Stimulated activated CD4-positive, alpha-beta T cell treated with anti-CD3 and anti-CD28 coated beads, Interleukin-4, amount 100 ng/mL, for 1 hour (primary cell): Measurements from ENCODE around the gene PDAP1.
A peak's percentile ranks its signal among the peaks of the same experiment; 100 is the strongest.
"Not testable (repeated sequence)": the region's sequence is repeated elsewhere in the genome, so short reads cannot be mapped to it uniquely, and the experiment has no call there.

Source experiments
- DNase-seq: peaks from one replicate; pipeline ENCODE4 v3.0.0-alpha.2; 2020

Gene PDAP1

DNA sequence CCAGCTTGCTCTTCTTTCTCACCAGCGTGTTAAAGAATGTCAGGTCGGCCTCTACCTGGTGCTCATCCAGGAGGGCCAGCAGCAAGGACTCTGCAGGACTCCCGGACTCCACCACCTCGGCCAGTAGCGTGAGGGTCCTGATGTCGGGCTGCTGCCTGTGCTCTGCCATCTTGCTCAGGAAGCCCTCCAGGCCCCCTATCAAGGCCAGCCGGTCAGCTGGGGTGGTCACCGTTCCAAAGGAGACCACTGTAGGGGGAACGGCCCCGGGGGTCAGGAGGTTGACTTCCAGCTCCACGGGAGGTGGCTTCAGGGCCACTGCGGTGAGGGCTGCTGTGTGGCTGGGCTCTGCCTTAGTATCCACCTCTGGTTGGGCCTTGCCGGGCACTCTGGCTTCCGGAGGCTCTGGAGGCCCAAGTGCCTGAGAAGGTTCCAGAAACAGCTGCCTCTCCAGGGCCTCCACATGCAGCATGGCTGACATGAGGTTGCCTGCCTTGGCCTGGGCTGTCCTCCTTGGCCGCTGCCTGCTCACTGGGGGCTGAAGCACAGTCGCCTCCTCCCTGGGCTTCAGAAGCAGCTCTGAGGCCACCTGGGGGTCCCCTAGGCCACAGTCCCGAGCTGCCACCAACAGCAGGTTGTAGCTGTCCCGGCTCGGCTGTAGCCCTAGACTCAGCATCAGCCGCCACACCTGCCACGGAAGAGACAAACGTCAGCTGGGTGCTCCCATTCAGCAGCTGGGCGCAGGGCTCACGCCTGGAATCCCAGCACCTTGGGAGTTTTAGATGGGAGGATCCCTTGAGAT, 16.7 kb upstream of the PDAP1 start:
- DNase-seq: no peak

DNA sequence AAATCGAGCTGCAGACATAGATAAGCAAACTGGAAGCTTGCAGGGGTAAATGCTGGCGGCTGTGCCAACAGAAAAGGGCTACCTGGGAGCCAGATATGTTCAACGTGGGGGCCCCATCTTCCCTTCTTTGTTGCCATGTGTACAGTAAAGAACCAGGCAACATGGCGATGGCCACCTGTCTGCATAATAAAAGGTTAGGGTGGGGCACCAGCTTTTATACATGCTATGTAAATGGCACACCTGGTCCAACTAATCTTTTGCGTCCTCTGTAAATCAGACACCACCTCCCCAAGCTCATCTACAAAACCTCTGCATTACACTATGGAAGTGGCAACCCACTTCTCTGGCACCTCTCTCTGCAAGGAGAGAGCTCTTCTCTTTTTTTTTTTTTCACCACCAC, 14.2 kb upstream of the PDAP1 start:
- DNase-seq: no peak

DNA sequence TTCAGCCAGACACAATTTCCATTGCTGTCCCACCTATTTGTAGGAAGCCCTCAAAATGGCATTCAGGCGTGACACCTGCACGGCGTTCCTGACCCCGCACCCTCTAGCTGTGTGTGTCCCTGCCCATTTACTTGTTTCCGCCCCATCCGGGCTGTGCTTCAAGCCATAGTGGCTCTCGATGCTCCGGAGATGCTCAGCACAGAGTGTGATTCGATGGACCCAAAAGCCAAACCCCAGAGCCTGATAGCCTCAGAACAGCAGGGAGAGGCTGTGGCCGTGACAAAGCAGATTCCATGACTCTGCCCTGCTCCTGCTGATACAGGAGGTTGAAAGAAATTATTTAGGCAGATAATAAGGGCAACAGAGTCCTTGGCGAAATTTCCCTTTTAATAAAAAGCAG, 13.8 kb upstream of the PDAP1 start:
- no peak for DNase-seq

DNA sequence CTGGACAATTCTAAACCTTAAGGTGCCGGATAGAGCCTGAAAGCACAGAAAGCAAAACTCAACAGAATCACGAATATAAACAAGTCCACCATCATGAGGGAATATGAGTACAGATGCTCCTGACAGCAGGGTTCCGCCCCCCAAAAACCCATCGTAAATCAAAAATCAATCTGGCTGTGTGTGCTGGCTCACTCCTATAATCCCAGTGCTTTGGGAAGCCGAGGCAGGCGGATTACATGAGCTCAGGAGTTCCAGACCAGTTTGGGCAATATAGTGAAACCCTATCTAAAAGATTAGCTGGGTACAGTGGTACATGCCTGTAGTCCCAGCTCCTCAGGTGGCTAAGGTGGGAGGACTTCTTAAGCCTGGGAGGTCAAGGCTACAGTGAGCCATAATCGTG, 12.6 kb upstream of the PDAP1 start:
- DNase-seq: no peak

DNA sequence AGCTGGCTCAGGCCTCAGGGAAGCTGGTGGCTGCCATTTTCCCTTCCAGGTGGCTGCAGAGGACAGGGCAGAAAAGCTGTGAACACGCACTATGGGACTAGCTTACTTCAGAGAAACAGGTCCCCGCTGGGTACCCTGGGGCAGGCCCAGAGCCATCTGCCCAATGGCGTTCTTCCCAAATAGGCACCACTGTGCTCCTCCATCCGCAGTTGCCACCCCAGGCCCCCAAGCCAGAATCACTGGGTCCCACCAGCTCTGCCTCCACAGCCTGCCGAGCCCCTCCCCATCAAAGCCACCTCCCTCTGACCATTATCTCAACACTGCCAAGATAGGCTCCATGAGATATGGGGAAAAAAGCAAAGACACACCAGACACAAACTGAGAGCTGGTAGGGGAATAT, 11.8 kb upstream of the PDAP1 start:
- DNase-seq: no peak

DNA sequence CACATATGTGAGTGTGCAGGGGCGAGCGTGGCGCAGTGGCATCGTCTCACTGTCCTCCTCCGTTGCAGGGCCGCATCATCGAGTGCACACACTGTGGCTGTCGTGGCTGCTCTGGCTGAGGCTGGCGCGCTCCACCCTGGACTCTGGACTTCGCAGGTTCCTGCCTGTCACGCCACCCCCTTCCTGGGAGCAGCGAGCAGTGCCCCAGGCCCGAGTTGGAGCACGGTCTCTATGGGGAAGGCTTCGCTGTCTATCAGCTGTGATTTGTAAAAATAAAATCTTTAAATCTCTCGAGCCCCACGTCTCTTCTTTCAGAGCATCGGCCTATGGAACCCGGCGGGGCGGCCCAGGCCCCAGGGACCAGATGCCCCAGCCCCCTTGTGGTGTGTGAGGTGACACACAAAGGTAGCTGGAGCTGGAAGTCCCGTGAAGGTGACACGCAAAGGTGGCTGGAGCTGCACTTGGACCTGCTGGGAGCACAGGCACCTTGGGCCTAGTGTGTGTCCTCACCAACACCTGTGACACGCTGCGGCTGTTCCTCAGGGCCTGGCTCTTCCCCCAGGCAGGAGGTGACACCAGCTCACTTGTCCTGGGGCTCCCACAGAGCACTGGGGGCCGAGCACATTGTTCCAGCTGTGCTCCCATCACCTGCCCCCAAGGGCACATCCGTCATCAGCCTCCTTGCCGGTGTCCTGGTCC, 11.1 kb upstream of the PDAP1 start:
- DNase-seq: no peak

DNA sequence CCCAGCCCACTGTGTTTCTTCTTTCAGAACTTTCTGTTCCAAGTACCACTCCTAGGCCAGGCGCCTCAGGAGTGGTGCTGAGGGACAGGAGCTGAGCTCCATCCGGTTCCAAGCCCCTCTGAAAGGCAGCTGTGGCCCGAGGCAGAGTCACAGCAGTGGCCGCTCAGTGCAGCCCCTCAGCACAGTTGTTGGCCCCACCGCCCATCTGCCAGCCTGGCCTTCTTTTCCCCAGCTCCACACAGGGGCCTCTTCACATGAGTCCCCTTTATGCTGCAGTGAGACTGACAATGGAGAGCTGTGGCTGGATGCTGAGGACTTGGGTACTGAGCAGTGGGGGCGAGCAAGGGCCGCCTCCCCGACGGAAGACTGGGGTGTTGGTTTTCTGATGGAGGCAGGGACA, 9.9 kb upstream of the PDAP1 start:
- DNase-seq: no peak

- not testable (repeated sequence) for DNase-seq
Measured at GRCh38 chr7:99415513-99416127, 7.2 kb upstream of the PDAP1 start.

DNA sequence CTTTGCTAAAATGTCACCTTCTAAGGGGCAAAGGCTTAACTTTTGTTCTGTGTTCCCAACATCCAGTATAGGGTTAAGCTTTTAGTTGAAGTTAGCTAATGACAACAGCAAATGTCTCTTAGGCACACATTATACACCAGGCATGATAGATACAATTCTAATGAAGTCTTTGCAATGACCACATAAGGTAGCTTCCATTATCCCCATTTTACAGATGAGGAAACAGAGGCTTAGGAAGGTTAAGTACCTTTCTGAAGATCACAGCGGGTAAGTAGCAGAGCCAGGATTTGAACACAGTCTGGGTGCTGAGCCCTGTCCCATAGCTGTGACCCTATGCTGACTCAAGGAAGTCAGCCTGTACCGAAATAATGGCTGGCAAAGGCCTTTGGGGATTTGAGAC, 2.2 kb upstream of the PDAP1 start:
- no peak for DNase-seq

DNA sequence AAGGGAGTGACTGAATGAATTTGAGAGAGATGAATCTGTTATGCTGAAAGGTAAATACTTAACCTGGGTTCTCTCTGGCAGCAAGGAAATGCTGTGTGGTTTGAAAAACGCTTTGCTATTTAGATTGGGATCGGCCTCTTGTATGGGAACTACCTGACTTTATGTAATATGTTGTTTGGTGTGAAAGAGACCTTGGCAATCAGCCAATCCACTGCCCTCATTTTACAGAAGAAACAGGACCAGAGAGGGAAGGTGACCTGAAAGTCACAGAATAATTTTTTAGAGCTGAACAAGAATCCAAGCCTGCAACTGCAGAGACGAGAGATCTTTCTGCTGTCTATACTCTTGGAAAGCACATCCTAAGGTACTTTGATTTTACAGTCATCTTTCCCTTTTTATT, 1.4 kb upstream of the PDAP1 start:
- DNase-seq: no peak

DNA sequence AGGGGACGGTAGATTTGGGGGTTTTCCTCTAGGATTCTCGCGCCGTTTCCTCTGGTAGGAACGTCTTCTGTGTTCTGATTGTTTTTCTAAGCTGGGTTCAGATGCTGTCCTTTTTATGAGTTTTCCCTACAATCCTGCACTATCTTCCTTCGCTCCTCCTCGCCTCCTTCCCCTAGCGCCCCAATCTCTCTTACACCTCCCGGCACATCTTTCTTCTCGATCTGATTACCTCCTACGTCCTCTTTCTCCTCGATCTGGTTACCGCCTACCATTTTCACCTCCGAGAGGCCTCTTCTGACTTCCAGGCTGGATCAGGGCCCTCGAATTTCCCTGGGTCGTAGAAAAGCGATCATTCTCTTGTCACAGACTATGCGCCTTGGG, 785 bp upstream of the PDAP1 start:
- DNase-seq: no peak

DNA sequence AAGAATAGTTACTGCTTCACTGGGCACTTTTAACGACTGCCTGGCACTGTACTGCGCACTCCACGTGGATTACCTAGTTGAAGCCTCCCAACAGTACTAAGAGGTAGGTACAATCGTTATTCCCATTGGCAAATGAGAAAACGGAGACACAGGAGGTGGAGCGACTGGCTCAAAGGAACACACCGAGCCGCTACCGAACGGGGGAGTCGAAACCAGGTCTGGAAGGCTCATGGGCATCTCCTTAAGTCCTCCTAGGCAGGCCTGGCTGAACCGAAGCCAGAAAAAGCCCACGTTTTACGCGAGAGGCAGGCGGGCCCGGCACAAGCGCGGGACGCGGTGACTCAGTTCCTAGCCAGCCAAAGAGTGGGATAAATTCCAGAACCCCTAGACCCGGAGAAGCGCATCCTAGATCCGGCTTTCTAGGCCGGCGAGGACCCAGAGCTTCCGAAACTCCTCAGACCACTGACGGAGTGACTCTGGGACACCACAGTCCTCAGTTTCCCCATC, 472 bp downstream of the PDAP1 start:
- peak; percentile 46 for DNase-seq

DNA sequence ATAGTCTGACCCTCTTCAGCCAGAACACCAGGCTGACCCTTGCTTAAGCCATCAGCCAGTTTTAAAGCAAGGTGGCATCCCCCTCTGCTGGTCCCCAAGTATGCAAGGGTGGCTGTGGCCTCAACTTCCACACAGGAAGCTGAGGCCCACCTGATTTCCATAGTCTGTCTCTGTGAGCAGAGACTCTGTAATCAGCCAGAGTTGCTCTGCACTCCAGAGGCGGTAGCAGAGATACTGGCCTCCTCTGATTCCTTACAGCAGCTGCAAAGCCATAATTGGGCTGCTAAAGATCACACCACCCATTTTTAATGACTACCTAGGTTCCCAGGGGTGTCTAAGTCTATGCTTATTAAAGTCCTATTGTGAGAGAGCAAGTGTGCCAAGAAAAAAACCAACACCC, 1.8 kb downstream of the PDAP1 start:
- DNase-seq: no peak

GRCh38 chr7:99404977-99405320, 3.4 kb downstream of the PDAP1 start:
- DNase-seq: no peak

DNA sequence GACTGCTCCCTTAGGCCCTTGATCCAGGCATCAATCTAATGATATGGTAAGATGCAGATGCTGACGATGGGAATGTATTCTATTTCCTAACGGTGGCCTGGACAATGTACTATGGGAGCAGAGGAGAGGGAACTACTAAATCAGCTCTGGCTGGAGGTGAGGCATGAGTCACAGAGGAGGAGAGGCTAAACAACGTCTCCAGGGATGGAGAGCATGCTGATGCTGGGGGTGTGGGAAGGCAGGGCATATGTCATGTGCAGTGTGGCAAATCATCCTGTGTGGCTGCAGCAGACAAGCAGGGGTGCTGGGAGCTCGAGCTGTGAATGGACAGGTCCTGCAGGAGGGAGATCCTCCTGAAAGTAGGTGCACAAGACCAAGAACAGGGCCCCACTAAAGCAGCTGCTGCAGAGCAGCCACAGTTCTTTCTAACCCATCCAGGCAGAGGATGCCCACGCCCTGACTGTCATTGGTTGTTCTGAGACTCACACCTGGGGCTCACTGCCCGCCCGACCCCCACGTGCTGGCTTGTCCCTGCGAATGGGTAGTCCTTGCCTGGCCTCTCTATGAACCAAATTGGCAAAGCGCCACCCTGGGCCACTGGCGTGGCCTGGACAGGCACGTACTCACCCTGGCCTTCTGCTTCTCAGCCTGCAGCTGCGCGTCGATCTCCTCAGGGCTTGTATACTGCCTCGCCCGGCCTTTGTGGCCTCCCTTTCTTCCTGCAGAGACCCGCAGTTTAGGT, 4.0 kb downstream of the PDAP1 start:
- DNase-seq: no peak

DNA sequence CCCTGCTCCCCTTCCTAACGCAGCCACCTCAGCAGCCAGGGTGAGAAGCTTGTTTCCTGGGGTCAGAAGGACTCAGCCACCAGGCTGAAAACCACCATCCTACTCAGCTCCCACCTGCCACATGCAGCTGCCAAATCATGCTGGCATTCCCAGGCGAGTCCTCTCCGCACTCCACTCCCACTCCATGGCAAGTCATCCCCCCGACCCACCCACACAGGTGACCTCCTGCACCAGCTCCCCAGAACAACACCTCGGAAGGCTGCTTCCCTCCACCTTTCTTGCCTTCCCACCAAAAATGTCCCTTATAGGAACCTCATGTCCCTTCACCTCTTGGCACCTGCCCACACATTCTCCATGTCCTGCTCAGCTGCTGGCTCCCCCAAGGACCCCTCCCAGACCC, 4.6 kb downstream of the PDAP1 start:
- no peak for DNase-seq

DNA sequence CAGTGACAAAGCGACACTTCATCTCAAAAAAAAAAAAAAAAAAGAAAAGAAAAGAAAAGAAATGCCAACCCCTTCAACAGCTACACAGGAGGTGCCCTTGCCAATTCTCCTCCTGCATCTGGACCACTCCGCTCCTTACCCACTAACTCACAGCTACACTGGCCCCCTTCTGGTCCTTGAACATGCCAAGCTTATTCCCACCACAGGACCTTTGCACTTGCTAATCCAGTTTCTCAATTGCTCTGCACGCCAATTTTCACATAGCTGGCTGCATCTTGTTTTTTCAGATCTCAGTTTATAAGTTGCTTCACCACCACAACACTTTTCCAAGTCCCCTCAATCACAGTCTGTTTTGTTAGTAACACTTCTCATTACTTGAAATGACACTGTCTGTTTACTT, 5.5 kb downstream of the PDAP1 start:
- no peak for DNase-seq

GRCh38 chr7:99399597-99399996, 8.8 kb downstream of the PDAP1 start:
- DNase-seq: no peak

GRCh38 chr7:99398891-99399445, 9.4 kb downstream of the PDAP1 start:
- DNase-seq: no peak

DNA sequence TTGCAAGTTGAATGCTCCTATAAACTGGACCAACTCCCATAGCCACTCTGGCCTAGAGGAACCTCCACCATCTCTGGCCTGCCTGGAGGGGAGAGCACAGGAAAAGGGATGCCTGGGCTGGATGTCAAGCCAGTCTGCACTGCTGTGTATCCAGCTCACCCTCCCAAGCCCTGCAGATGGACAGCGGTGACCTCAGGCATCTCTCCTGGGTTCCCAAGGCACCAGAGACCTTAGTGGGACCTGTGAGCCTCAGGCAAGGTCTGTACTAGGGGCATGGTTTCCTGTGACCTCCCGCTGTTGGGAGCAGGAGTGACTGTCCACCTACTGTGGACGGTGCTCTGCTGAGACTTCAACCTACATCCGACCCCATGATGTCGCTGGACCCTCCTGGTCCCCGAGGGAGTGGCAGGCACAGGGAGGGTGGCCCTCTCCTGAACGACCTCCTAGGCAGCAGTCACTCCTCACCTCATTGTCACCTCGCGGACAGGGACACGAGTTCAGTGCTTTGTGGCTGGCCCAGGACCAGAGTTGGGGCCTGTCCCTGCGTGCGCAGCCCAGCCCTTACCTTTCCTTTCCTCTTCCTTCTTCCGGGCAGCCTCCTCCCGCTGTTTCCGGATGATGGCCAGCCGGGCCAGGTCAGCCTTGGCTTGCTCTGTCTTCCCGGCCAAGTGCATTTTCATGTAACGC, 11.0 kb downstream of the PDAP1 start:
- DNase-seq: no peak

DNA sequence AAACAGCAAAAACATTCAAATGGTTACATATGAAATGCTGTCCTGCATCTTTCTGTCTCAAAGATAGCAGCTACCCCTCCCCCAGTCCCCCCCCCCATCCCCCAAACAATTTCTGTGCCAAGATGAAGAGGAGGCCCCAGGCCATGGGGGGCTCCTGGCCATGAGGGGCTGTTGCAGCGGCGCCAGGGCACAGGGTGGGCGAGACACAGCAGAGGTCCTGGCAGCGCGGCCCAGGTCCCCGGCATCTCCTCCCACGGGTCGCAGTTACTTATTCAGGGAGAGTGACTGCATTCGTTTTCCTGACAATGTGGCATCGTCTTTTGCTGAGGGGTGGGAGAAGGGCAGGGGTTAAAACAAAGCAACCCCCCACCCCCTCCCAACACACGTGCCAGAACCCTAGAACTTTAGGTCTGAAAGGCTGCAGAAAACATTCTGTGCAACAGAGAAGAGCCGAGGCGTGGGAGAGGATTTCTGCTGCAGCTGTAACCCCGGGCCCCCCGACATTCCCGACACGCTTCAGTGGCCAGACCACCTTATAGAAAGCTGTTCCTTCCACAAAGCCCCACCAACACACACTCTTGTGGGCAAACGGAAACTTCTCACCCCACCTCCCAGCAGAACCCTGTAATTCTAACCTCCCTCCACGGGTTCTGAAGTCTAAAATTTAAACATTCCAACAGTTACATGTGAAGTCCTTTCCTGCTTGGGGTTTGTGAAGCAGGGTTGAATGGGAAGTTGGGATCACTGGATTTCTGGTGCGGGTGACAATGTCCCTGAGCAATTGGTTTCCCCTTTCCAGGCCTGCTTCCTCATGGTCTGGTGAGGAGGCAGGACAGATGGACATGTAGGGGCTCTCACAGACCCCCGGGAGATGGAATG, 11.7 kb downstream of the PDAP1 start:
- no peak for DNase-seq
